DMS153 (cell line): ENCODE results near the gene MCM9.
"Not testable (repeated sequence)": the region's sequence is repeated elsewhere in the genome, so short reads cannot be mapped to it uniquely, and the experiment has no call there.

Experiments used
- DNase-seq: peaks from one replicate; lab custom pipeline; 2025; lab: John Stamatoyannopoulos, UW

The MCM9 gene

DNA sequence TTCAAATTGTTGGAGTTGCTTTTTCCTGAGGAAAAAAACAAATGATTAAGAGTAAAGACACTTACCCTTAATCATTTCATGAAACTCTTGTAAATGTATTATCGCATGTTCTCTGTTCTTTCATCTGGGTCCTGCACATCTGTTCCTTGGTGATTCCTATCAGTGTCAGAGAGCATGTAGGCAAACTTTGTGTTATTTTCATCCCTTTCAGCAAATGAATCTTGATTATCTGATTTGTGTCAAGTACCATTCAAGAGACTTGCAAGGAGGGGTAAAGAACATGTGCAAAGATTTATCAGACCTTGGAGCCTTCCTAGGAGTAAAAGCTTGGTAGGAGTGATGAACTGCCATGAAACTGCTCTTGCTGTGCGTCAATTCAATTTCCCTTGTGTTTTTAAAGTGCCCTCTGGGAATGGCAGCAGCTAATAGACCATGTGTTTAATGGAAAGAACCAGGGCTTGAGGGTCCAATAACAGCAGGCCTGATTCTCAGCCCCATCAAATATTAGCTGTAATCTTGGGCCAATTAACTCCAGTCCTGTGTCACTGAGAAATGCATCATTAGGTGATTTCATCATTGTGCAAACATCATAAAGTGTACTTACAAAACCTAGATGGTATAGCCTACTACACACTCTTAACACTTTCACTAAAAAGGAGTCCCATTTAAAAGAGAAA is 164.7 kb downstream of the MCM9 start:
- DNase-seq: peak; percentile 56

DNA sequence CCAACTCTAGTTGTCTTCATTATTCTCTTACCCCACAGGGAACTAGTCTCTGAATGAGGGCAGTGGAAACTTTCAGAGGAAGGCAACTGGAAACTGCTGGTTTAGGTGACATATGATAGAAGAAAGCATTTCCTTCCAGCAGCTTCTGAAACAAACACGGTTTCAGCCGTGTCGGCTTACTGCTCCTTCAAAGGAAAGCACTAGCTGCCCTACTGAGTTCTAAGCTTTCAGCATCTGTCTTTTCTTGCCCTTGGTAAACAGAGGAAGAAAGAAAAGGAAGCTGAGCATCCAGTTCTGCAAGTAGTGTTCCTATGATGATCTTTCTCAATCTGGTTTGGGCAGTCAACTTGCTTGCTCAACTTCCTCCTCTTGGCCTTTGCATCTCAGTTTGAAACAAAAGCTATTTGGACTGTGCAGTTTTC is 166.0 kb downstream of the MCM9 start:
- DNase-seq: no peak

GRCh38 chr6:118768441-118768840 is 166.5 kb downstream of the MCM9 start:
- DNase-seq: no peak

- DNase-seq: not testable (repeated sequence)
Measured at GRCh38 chr6:118765316-118765715, 169.6 kb downstream of the MCM9 start.

DNA sequence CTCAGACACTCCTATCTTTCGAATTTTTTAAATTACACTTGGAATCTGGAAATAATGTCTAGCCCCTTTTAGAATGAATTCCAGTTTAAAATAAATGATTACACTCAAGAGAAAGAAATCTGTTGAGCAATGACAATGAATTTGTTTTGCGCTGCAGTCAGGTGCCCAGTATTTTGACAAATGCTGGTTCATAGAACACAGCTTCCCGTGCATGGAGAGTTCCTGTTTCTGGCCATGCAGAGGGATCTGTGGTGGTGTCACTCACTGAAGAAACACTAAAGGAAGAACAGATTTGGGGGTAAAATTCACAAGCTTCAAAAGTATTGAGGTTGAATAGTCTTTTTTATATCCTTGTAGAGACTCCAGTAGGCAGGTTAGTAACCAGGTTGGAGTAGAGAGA is 170.2 kb downstream of the MCM9 start:
- no peak for DNase-seq
